Upper lobe of left lung (tissue), 6 donors: ENCODE results near the gene GPR137B. TPM values are rescaled to one million over a fixed set of nuclear protein-coding genes. Genes with fewer than 3 reads are reported as not detected.
"Not testable (repeated sequence)": the region's sequence is repeated elsewhere in the genome, so short reads cannot be mapped to it uniquely, and the experiment has no call there.

Experiments
- ATAC-seq, 2 donors: fragments of 200-7000 bp; cut with Tn5 transposase; one replicate each; pipeline ENCODE4 v1.9.1; 2022; ENCODE audit warnings: mild to moderate bottlenecking in 2 of 2, moderate library complexity in 2 of 2; ENCODE audit not compliant: low FRiP score in 2 of 2
- DNase-seq, 2 donors: peaks; one replicate each; pipeline ENCODE4 v3.0.0-alpha.2; 2019 to 2020
- H3K27ac ChIP-seq, 4 donors: fragments of 200-600 bp; sonication (generic); one replicate each; pipeline ENCODE4 v1.5.1; 2016 to 2019
- H3K27me3 ChIP-seq, 4 donors: fragments of 200-600 bp; sonication (generic); one replicate each; pipeline ENCODE4 v1.5.1; 2017 to 2019
- H3K36me3 ChIP-seq, 4 donors: fragments of 200-600 bp; sonication (generic); one replicate each; pipeline ENCODE4 v1.5.1; 2016 to 2019
- H3K4me1 ChIP-seq, 4 donors: fragments of 200-600 bp; sonication (generic); one replicate each; pipeline ENCODE4 v1.5.1; 2018 to 2019
- H3K4me3 ChIP-seq, 4 donors: fragments of 200-600 bp; sonication (generic); one replicate each; pipeline ENCODE4 v1.5.1; 2017 to 2019; ENCODE audit warnings: mild to moderate bottlenecking in 2 of 4, moderate library complexity in 1 of 4
- H3K9me3 ChIP-seq, 4 donors: fragments of 200-600 bp; sonication (generic); one replicate each; pipeline ENCODE4 v1.5.1; 2018 to 2019
- CTCF ChIP-seq, 6 experiments: fragments of 450-650 bp in 4 of 6; fragments of 200-600 bp in 2 of 6; sonication (generic) in 2 of 6; IDR thresholded peaks; one replicate each; pipeline ENCODE4 v1.5.1; 2016 to 2019; ENCODE audit warnings: antibody characterized with exemption in 6 of 6
- EP300 ChIP-seq, 4 donors: sonication (generic); formaldehyde crosslinking; IDR thresholded peaks; one replicate each; pipeline ENCODE4 v1.5.1; 2017; ENCODE audit warnings: antibody characterized with exemption in 4 of 4, control low read depth in 2 of 4
- POLR2A ChIP-seq, 4 donors: fragments of 450-650 bp; IDR thresholded peaks; one replicate each; pipeline ENCODE4 v1.5.1; 2016 to 2017; ENCODE audit warnings: antibody characterized with exemption in 4 of 4, mild to moderate bottlenecking in 2 of 4
- POLR2AphosphoS5 ChIP-seq, 2 donors: sonication (generic); formaldehyde crosslinking; IDR thresholded peaks; one replicate each; pipeline ENCODE4 v1.5.1; 2017; ENCODE audit warnings: antibody characterized with exemption in 2 of 2
- WGBS, 2 donors: methylation state at CpG; one replicate each; pipeline ENCODE4 v1.1.5; 2017 to 2018; 5-methylcytosine and 5-hydroxymethylcytosine counted together
- total RNA-seq, 6 donors: library from RNA; depleted of rRNA in 4 of 6; stranded (reverse); fragments of >200 nt in 4 of 6; gene quantifications; one replicate each; pipeline versions ENCODE4 v1.1.0 to v1.2.1, GENCODE V29; 2016 to 2021
- donor health status: DM: no; HTN: no; CAD: no; lungs with moderate emphysema.
- donor health status: DM: no; HTN: yes; CAD: no; lungs with severe emphysema.

GPR137B gene
- total RNA-seq, 6 donors from 2014 or later, result 14.0 to 31.8 (median 26.9) TPM

GRCh38 chr1:236185687-236186086, 43.3 kb downstream of the GPR137B start:
- WGBS, 2 donors, result 81 to 84% methylated on average over 4 of the region's 4 CpGs
- no peak for ATAC-seq

GRCh38 chr1:236186471-236186870, 44.1 kb downstream of the GPR137B start:
- H3K27me3 ChIP-seq, ATAC-seq, H3K27ac ChIP-seq, H3K4me1 ChIP-seq, H3K4me3 ChIP-seq, H3K9me3 ChIP-seq, DNase-seq, H3K36me3 ChIP-seq: not testable (repeated sequence)
- 100% methylated on average over 2 of the region's 2 CpGs for WGBS, 2 donors

More at GRCh38 chr1:236185687-236186086, 43.3 kb downstream of the GPR137B start:
- Histone ChIP-seq H3K9me3 (no peaks in the 10 kb centered on the region), H3K4me3 (no peak overlapping the region), H3K27ac (no peak overlapping the region), H3K4me1 (no peaks in the 10 kb centered on the region), H3K36me3 (peaks cover 0 to 8% (median 0%) of the 10 kb centered on the region in 4 donors), H3K27me3 (no peaks in the 10 kb centered on the region)
- TF ChIP-seq CTCF (IDR thresholded peaks at IDR 0.05) (no peak), POLR2AphosphoS5 (IDR thresholded peaks at IDR 0.05) (no peak), EP300 (IDR thresholded peaks at IDR 0.05) (no peak), POLR2A (IDR thresholded peaks at IDR 0.05) (no peak)
- DNase-seq, result no peak

GRCh38 chr1:236188084-236188483, 45.7 kb downstream of the GPR137B start:
- 76 to 81% methylated on average over 1 of the region's 1 CpG for WGBS, 2 donors
- ATAC-seq, H3K27ac ChIP-seq, H3K9me3 ChIP-seq, H3K36me3 ChIP-seq, H3K4me3 ChIP-seq, H3K4me1 ChIP-seq, DNase-seq, H3K27me3 ChIP-seq: not testable (repeated sequence)

- 89 to 94% methylated on average over 2 of the region's 2 CpGs for WGBS, 2 donors
- TF ChIP-seq CTCF (IDR thresholded peaks at IDR 0.05) (no peak), EP300 (IDR thresholded peaks at IDR 0.05) (no peak), POLR2AphosphoS5 (IDR thresholded peaks at IDR 0.05) (no peak), POLR2A (IDR thresholded peaks at IDR 0.05) (no peak)
These were observed 50.8 kb downstream of the GPR137B start for GRCh38 chr1:236193184-236193583.

GRCh38 chr1:236200925-236201324, 58.6 kb downstream of the GPR137B start:
- H3K4me3 ChIP-seq, result no peak overlapping the region
- H3K27ac ChIP-seq, result no peak overlapping the region
- H3K4me1 ChIP-seq, result no peaks in the 10 kb centered on the region
- H3K36me3 ChIP-seq, result peaks cover 0 to 3% (median 0%) of the 10 kb centered on the region in 4 donors
- no peaks in the 10 kb centered on the region for H3K27me3 ChIP-seq
- peaks cover 11 to 31% (median 15%) of the 10 kb centered on the region in 4 donors for H3K9me3 ChIP-seq
- TF ChIP-seq POLR2AphosphoS5 (IDR thresholded peaks at IDR 0.05), result no peak
- no peak for TF ChIP-seq POLR2A (IDR thresholded peaks at IDR 0.05)
- TF ChIP-seq CTCF (IDR thresholded peaks at IDR 0.05), result no peak
- TF ChIP-seq EP300 (IDR thresholded peaks at IDR 0.05), result no peak
- no peak for ATAC-seq
- no peak for DNase-seq

More at GRCh38 chr1:236193184-236193583, 50.8 kb downstream of the GPR137B start:
- ATAC-seq, result no peak
- no peaks in the 10 kb centered on the region for H3K4me1 ChIP-seq
- peaks cover 0 to 4% (median 0%) of the 10 kb centered on the region in 4 donors for H3K36me3 ChIP-seq
- H3K27ac ChIP-seq, result no peak overlapping the region
- no peaks in the 10 kb centered on the region for H3K27me3 ChIP-seq
- DNase-seq, result no peak
- peaks cover 0 to 4% (median 2%) of the 10 kb centered on the region in 4 donors for H3K9me3 ChIP-seq
- H3K4me3 ChIP-seq, result no peak overlapping the region

GRCh38 chr1:236201786-236202185, 59.4 kb downstream of the GPR137B start:
- TF ChIP-seq POLR2AphosphoS5 (IDR thresholded peaks at IDR 0.05) (no peak), CTCF (IDR thresholded peaks at IDR 0.05) (no peak), EP300 (IDR thresholded peaks at IDR 0.05) (no peak), POLR2A (IDR thresholded peaks at IDR 0.05) (no peak)
- Histone ChIP-seq H3K27ac (no peak overlapping the region), H3K9me3 (peaks cover 11 to 31% (median 14%) of the 10 kb centered on the region in 4 donors), H3K4me1 (no peaks in the 10 kb centered on the region), H3K27me3 (no peaks in the 10 kb centered on the region), H3K4me3 (no peak overlapping the region), H3K36me3 (peaks cover 0 to 3% (median 0%) of the 10 kb centered on the region in 4 donors)
- ATAC-seq (no peak), DNase-seq (no peak)
- 95 to 100% methylated on average over 1 of the region's 1 CpG for WGBS, 2 donors
